ENCODE measurements around the gene HPS4. TPM values are rescaled to one million over a fixed set of nuclear protein-coding genes. Genes with fewer than 3 reads are reported as not detected.

HPS4 gene
- total and polyA plus RNA-seq, 8 donors = 10.3 to 46.1 (median 24.3) TPM

DNA sequence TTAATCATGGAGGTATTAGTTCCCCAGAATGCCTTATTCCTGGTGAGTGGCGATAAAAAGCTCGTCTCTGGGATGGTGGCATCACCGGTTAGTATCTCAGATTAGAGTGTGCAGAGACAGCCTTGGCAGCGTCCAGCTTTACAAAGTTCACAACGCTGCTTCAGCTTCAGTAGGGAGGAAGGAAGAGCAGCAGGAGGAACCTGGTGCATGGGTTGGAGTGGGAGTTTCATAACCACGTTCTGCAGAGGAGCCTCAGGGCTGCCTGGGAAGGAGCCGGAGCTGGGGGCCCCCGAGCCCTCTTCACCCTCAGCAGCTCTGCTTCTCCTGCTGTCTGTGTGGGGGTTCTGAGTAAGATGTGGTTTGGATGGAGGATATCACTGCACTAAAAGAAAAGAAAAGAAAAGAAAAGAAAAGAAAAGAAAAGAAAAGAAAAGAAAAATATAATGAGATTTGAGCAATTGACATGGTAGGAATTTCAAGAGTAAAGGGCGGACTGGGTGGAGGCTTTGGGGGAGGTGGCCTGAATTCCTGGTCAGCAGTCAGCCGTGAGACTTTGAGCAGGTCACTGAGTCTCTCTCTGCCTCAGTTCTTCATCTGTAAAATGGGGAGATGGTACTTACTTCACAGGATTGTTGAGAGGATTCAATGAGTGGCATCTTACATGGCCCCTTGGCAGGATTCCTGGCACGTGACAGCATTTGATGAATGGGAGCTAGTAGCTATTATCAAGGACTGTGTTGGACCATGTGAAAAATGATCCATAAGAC lies 48.1 kb downstream of the HPS4 start:
- peak overlapping the region in 1 of 4 donors; percentile 3 for H3K4me3 ChIP-seq
- H3K27me3 ChIP-seq = peaks cover 0 to 6% (median 0%) of the 10 kb centered on the region in 3 donors
- no peaks in the 10 kb centered on the region for H3K9me3 ChIP-seq
- H3K36me3 ChIP-seq = peaks cover 5 to 16% (median 16%) of the 10 kb centered on the region in 4 donors
- peaks cover 5 to 37% (median 29%) of the 10 kb centered on the region in 4 donors for H3K4me1 ChIP-seq
- intact Hi-C loops (cut with DNase I; ENCODE audit: low total_unique reads) = no loop called here
- WGBS, 5 donors = 76 to 82% (median 80%) methylated on average over 11 of the region's 11 CpGs
- TF ChIP-seq POLR2AphosphoS5 (IDR thresholded peaks at IDR 0.05) = no peak
- no peak for TF ChIP-seq POLR2A (IDR thresholded peaks at IDR 0.05)
- no peak for TF ChIP-seq EP300 (IDR thresholded peaks at IDR 0.05)
- no peak for TF ChIP-seq CTCF (IDR thresholded peaks at IDR 0.05)
- peak overlapping the region; percentile 48 to 85 (median 71) for H3K27ac ChIP-seq
- DNase-seq = no peak

GRCh38 chr22:26433805-26434204 lies 49.8 kb downstream of the HPS4 start:
- WGBS, 5 donors = 96 to 97% (median 96%) methylated on average over 23 to 25 of the region's 25 CpGs
- peaks cover 0 to 6% (median 0%) of the 10 kb centered on the region in 3 donors for H3K27me3 ChIP-seq
- peaks cover 11 to 43% (median 36%) of the 10 kb centered on the region in 4 donors for H3K4me1 ChIP-seq
- H3K9me3 ChIP-seq = no peaks in the 10 kb centered on the region
- H3K36me3 ChIP-seq = peaks cover 5 to 16% (median 16%) of the 10 kb centered on the region in 4 donors
- no peak overlapping the region for H3K4me3 ChIP-seq
- intact Hi-C loops (cut with DNase I; ENCODE audit: low total_unique reads) = no loop called here
- no peak overlapping the region for H3K27ac ChIP-seq
- DNase-seq = no peak
- TF ChIP-seq EP300 (IDR thresholded peaks at IDR 0.05) = no peak
- TF ChIP-seq CTCF (IDR thresholded peaks at IDR 0.05) = no peak
- no peak for TF ChIP-seq POLR2A (IDR thresholded peaks at IDR 0.05)
- TF ChIP-seq POLR2AphosphoS5 (IDR thresholded peaks at IDR 0.05) = no peak

- peaks cover 5 to 16% (median 16%) of the 10 kb centered on the region in 4 donors for H3K36me3 ChIP-seq
- no peak overlapping the region for H3K4me3 ChIP-seq
- TF ChIP-seq POLR2A (IDR thresholded peaks at IDR 0.05) (no peak), CTCF (IDR thresholded peaks at IDR 0.05) (no peak), EP300 (IDR thresholded peaks at IDR 0.05) (no peak), POLR2AphosphoS5 (IDR thresholded peaks at IDR 0.05) (no peak)
- H3K4me1 ChIP-seq = peaks cover 11 to 44% (median 38%) of the 10 kb centered on the region in 4 donors
- WGBS, 5 donors = 83 to 94% (median 93%) methylated on average over 3 of the region's 3 CpGs
- H3K27me3 ChIP-seq = peaks cover 0 to 6% (median 0%) of the 10 kb centered on the region in 3 donors
- H3K27ac ChIP-seq = no peak overlapping the region
- intact Hi-C loops (cut with DNase I; ENCODE audit: low total_unique reads) = no loop called here
- no peaks in the 10 kb centered on the region for H3K9me3 ChIP-seq
- no peak for DNase-seq
These were observed 50.8 kb downstream of the HPS4 start for GRCh38 chr22:26432619-26433311.

DNA sequence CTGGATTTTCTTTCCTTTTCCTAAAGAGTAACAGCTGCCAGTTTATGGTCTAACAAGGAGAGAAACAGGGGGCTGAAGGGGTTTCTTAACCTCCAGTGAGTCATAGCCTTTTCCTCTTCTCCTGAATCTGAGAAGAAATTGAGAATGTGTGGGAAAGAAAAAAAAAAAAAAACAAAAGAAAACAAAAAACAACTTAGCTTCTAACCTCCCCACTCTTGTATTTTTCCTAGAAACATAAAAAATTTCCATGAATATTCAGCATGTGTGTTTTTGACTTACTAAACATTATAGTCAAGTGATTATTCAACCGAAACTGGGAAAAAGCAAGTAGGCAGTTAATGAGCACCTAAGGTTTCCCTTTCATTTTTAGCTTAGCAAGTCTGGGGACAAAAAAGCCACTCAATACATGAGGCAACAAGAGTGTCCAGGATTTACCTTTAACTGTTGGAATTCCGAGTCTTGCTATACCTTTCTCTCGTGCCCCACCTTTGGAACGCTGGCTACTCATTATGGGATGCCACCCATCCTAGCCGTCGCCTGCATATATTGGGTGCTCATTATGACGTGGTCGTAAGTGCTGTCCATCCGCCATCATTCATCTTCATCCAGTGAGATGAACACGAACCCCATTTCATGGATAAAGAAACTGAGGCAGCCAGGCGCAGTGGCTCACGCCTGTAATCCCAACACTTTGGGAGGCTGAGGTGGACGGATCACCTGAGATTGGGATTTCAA lies 52.2 kb downstream of the HPS4 start:
- DNase-seq = no peak
- peaks cover 5 to 16% (median 16%) of the 10 kb centered on the region in 4 donors for H3K36me3 ChIP-seq
- peaks cover 6 to 36% (median 27%) of the 10 kb centered on the region in 4 donors for H3K4me1 ChIP-seq
- intact Hi-C loops (cut with DNase I; ENCODE audit: low total_unique reads) = no loop called here
- H3K27me3 ChIP-seq = peaks cover 0 to 6% (median 0%) of the 10 kb centered on the region in 3 donors
- no peak overlapping the region for H3K4me3 ChIP-seq
- peak overlapping the region in 1 of 5 donors; percentile 45 for H3K27ac ChIP-seq
- H3K9me3 ChIP-seq = no peaks in the 10 kb centered on the region
- 89 to 95% (median 94%) methylated on average over 13 of the region's 13 CpGs for WGBS, 5 donors
- TF ChIP-seq EP300 (IDR thresholded peaks at IDR 0.05) (no peak), CTCF (IDR thresholded peaks at IDR 0.05) (no peak), POLR2A (IDR thresholded peaks at IDR 0.05) (no peak), POLR2AphosphoS5 (IDR thresholded peaks at IDR 0.05) (no peak)

Data from stomach (tissue), 9 donors.